H1 (cell line): ENCODE data around the gene TMEM178B. TPM values are rescaled to one million over a fixed set of nuclear protein-coding genes. Genes with fewer than 3 reads are reported as not detected.

Source experiments
- CTCF ChIA-PET: fragments of 300-600 bp; sonication (Branson Sonifier 250); formaldehyde crosslinking; loops from one replicate; lab custom pipeline; 2021; ENCODE audit not compliant: partially characterized antibody; lab: Charles Lee
- POLR2A ChIA-PET: fragments of 300-600 bp; sonication (Branson Sonifier 250); formaldehyde crosslinking; loops from one replicate; lab custom pipeline; 2021; ENCODE audit warnings: inconsistent platforms; ENCODE audit not compliant: partially characterized antibody; lab: Charles Lee
- DNase-seq, 2 experiments: peaks; one replicate each; pipeline versions ENCODE4 v3.0.0 to v3.0.0-alpha.2; 2010 to 2022; ENCODE audit warnings: low spot score in 2 of 2, low read depth in 1 of 2, mixed read lengths in 1 of 2
- FAIRE-seq: peaks from 2 replicates; lab custom pipeline; 2011; peaks lifted over from hg19 to GRCh38; lab: Jason Lieb, UNC
- H2AFZ ChIP-seq: 2 replicates; pipeline ENCODE4 v1.8.1; 2012; ENCODE audit warnings: low read length, inconsistent platforms
- H2AK5ac ChIP-seq: 2 replicates; pipeline ENCODE4 v1.6.1; 2013; ENCODE audit warnings: low read depth, low read length
- H2BK120ac ChIP-seq: replicated peaks from 2 replicates; pipeline ENCODE3; 2013; ENCODE audit warnings: low read depth, low read length, inconsistent platforms
- H2BK12ac ChIP-seq: 2 replicates; pipeline ENCODE4 v1.6.1; 2013; ENCODE audit warnings: low read depth, low read length
- H2BK15ac ChIP-seq: 2 replicates; pipeline ENCODE4 v1.6.1; 2013; ENCODE audit warnings: low read length
- H2BK20ac ChIP-seq: 2 replicates; pipeline ENCODE4 v1.6.1; 2013; ENCODE audit warnings: low read length
- H2BK5ac ChIP-seq: 2 replicates; pipeline ENCODE4 v1.6.1; 2013; ENCODE audit warnings: low read depth, low read length
- H3K14ac ChIP-seq: 2 replicates; pipeline ENCODE4 v1.6.1; 2013; ENCODE audit warnings: inconsistent platforms; ENCODE audit not compliant: insufficient read length
- H3K18ac ChIP-seq: 2 replicates; pipeline ENCODE4 v1.6.1; 2013; ENCODE audit warnings: low read length; ENCODE audit errors: extremely low read depth
- H3K23ac ChIP-seq: 2 replicates; pipeline ENCODE4 v1.6.1; 2013; ENCODE audit warnings: inconsistent platforms; ENCODE audit not compliant: insufficient read length
- H3K23me2 ChIP-seq: 2 replicates; pipeline ENCODE4 v1.6.1; 2013; ENCODE audit warnings: low read depth, low read length
- H3K27ac ChIP-seq: 2 replicates; pipeline ENCODE4 v1.6.1; 2011; ENCODE audit warnings: low read depth, low read length, inconsistent platforms
- H3K27me3 ChIP-seq, 4 experiments: replicated peaks in 1 of 4; 1 replicate in 1 of 4; 2 replicates in 3 of 4; pipeline versions ENCODE4 v1.6.1 to v1.8.1; 2011 to 2013; ENCODE audit warnings: low read length in 3 of 4, mild to moderate bottlenecking in 3 of 4, inconsistent platforms in 2 of 4, mixed read lengths in 2 of 4, moderate library complexity in 1 of 4; ENCODE audit not compliant: control insufficient read depth in 3 of 4, insufficient read depth in 3 of 4; ENCODE audit errors: extremely low read depth in 1 of 4
- H3K36me3 ChIP-seq, 4 experiments: 2 replicates each; pipeline versions ENCODE4 v1.6.1 to v1.8.1; 2011 to 2013; ENCODE audit warnings: mild to moderate bottlenecking in 4 of 4, low read length in 3 of 4, moderate library complexity in 2 of 4, control low read depth in 1 of 4, inconsistent platforms in 1 of 4; ENCODE audit not compliant: insufficient read depth in 4 of 4, control insufficient read depth in 2 of 4
- H3K4ac ChIP-seq: replicated peaks from 2 replicates; pipeline ENCODE3; 2013; ENCODE audit warnings: low read length, low read depth, mixed read lengths, inconsistent platforms; ENCODE audit not compliant: insufficient read length
- H3K4me1 ChIP-seq, 4 experiments: replicated peaks in 1 of 4; 1 replicate in 1 of 4; 2 replicates in 3 of 4; pipeline versions ENCODE4 v1.6.1 to v1.8.1; 2011 to 2013; ENCODE audit warnings: low read length in 3 of 4, inconsistent platforms in 2 of 4, mixed read lengths in 1 of 4; ENCODE audit not compliant: insufficient read depth in 4 of 4, control insufficient read depth in 3 of 4
- H3K4me2 ChIP-seq, 2 experiments: 2 replicates each; pipeline versions ENCODE4 v1.6.1 to v1.8.1; 2011 to 2013; ENCODE audit warnings: low read depth in 2 of 2, low read length in 2 of 2, control low read depth in 1 of 2, inconsistent platforms in 1 of 2, mild to moderate bottlenecking in 1 of 2; ENCODE audit not compliant: insufficient read depth in 1 of 2
- H3K4me3 ChIP-seq, 4 experiments: fragments of 200-600, 300-600 bp in 1 of 4; sonication (generic), shearing (Covaris generic), sonication (Bioruptor Twin) in 1 of 4; 2 replicates each; pipeline versions ENCODE4 v1.5.1 to v1.8.1; 2011 to 2016; ENCODE audit warnings: low read length in 4 of 4, low read depth in 3 of 4, control low read depth in 2 of 4, inconsistent platforms in 2 of 4, mild to moderate bottlenecking in 2 of 4, mixed read lengths in 1 of 4, moderate library complexity in 1 of 4; ENCODE audit not compliant: insufficient read depth in 2 of 4; ENCODE audit errors: extremely low read depth in 1 of 4
- H3K56ac ChIP-seq: replicated peaks from 2 replicates; pipeline ENCODE3; 2013; ENCODE audit warnings: low read depth, mild to moderate bottlenecking, mixed read lengths, low read length, inconsistent platforms; ENCODE audit not compliant: insufficient read length
- H3K79me1 ChIP-seq: 2 replicates; pipeline ENCODE4 v1.6.1; 2013; ENCODE audit warnings: low read depth, low read length, control low read depth
- H3K79me2 ChIP-seq, 2 experiments: 2 replicates each; pipeline versions ENCODE4 v1.6.1 to v1.8.1; 2012 to 2013; ENCODE audit warnings: low read length in 2 of 2, mild to moderate bottlenecking in 2 of 2, inconsistent platforms in 1 of 2; ENCODE audit not compliant: insufficient read depth in 2 of 2, control insufficient read depth in 1 of 2
- H3K9ac ChIP-seq, 4 experiments: replicated peaks in 1 of 4; 1 replicate in 1 of 4; 2 replicates in 3 of 4; pipeline versions ENCODE4 v1.6.1 to v1.8.1; 2011 to 2013; ENCODE audit warnings: low read depth in 3 of 4, low read length in 3 of 4, control low read depth in 2 of 4, mild to moderate bottlenecking in 2 of 4, moderate library complexity in 2 of 4, inconsistent platforms in 1 of 4; ENCODE audit errors: extremely low read depth in 1 of 4
- H3K9me3 ChIP-seq, 2 experiments: 2 replicates each; pipeline versions ENCODE4 v1.6.1 to v1.8.1; 2012 to 2013; ENCODE audit warnings: mild to moderate bottlenecking in 2 of 2, moderate library complexity in 2 of 2, control low read depth in 1 of 2, inconsistent platforms in 1 of 2, low read depth in 1 of 2, low read length in 1 of 2, mixed read lengths in 1 of 2; ENCODE audit not compliant: insufficient read depth in 2 of 2
- H4K20me1 ChIP-seq, 2 experiments: replicated peaks in 1 of 2; 2 replicates each; pipeline versions ENCODE3 to v1.8.1; 2011 to 2013; ENCODE audit warnings: inconsistent platforms in 2 of 2, low read length in 2 of 2, mild to moderate bottlenecking in 1 of 2; ENCODE audit not compliant: insufficient read depth in 2 of 2, control insufficient read depth in 1 of 2
- H4K5ac ChIP-seq: 2 replicates; pipeline ENCODE4 v1.6.1; 2013; ENCODE audit warnings: low read length, low read depth, mixed read lengths, inconsistent platforms; ENCODE audit not compliant: insufficient read length
- H4K8ac ChIP-seq: 2 replicates; pipeline ENCODE4 v1.8.0; 2013; ENCODE audit warnings: mild to moderate bottlenecking, moderate library complexity, low read length, inconsistent platforms; ENCODE audit not compliant: insufficient read depth; ENCODE audit errors: extremely low read depth
- H4K91ac ChIP-seq: replicated peaks from 2 replicates; pipeline ENCODE3; 2013; ENCODE audit warnings: low read length, mixed read lengths, inconsistent platforms; ENCODE audit not compliant: insufficient read length
- CHD1 ChIP-seq: IDR thresholded peaks from 2 replicates; pipeline ENCODE4 v1.6.1; 2012; ENCODE audit warnings: low read depth, low read length, improper control_type of control experiment
- CTCF ChIP-seq, 3 experiments: IDR thresholded peaks; 1 replicate in 2 of 3; 2 replicates in 1 of 3; pipeline versions ENCODE4 v1.5.1 to v1.6.1; 2011; ENCODE audit warnings: low read length in 3 of 3, mild to moderate bottlenecking in 3 of 3, inconsistent platforms in 2 of 3, low read depth in 1 of 3, moderate library complexity in 1 of 3; ENCODE audit not compliant: insufficient read depth in 1 of 3; ENCODE audit errors: control extremely low read depth in 1 of 3
- RAD21 ChIP-seq, 2 experiments: IDR thresholded peaks in 1 of 2; conservative IDR thresholded peaks in 1 of 2; 2 replicates each; pipeline ENCODE4 v1.6.1; 2011; ENCODE audit warnings: low read depth in 2 of 2, low read length in 2 of 2, improper control_type of control experiment in 1 of 2, inconsistent platforms in 1 of 2, mild to moderate bottlenecking in 1 of 2, moderate library complexity in 1 of 2
- SIX5 ChIP-seq: IDR thresholded peaks from 2 replicates; pipeline ENCODE4 v1.6.1; 2011; ENCODE audit warnings: mild to moderate bottlenecking, low read depth, low read length
- WGBS, 2 experiments: shearing (Covaris generic) in 1 of 2; methylation state at CpG; one replicate each; pipeline versions ENCODE4 v1.1.6 to v1.1.7; 2013 to 2015; ENCODE audit warnings: low lambda C conversion rate in 2 of 2, mixed read lengths in 2 of 2, inconsistent platforms in 1 of 2, low coverage in 1 of 2, missing lambda C conversion rate in 1 of 2; ENCODE audit not compliant: insufficient replicate concordance in 2 of 2, insufficient coverage in 1 of 2, insufficient read length in 1 of 2; ENCODE audit errors: extremely low coverage in 1 of 2, missing lambda C conversion rate in 1 of 2; 5-methylcytosine and 5-hydroxymethylcytosine counted together
- polyA plus RNA-seq, 7 experiments: library from polyadenylated mRNA; depleted of rRNA in 3 of 7; stranded (reverse) in 5 of 7; unstranded in 2 of 7; fragments of >200 nt in 5 of 7; fragments of 200-250 nt in 2 of 7; gene quantifications; 1 replicate in 5 of 7; 2 replicates in 1 of 7; 4 replicates in 1 of 7; pipeline versions ENCODE4 v1.2.1 to v1.2.3, GENCODE V29; 2011 to 2013; ENCODE audit warnings: missing spikeins in 2 of 7, mixed read lengths in 2 of 7
- total RNA-seq: library from RNA; stranded (reverse); fragmentation: NEBNext Ultra II Directional; extraction: Animal tissue kit (Norgen Biotek cat#: 25700); gene quantifications from 2 replicates; pipeline ENCODE4 v1.2.1, GENCODE V29; 2021

Gene TMEM178B
- total and polyA plus RNA-seq, 2 of the 8 experiments (the other 6 are each of a cell fraction or from before 2014, with no cell fraction given): 5.3 to 18.1 TPM

GRCh38 chr7:141027043-141027442 is 46.8 kb upstream of the TMEM178B start:
- Histone ChIP-seq H3K27me3 (no peaks in the 10 kb centered on the region), H2BK5ac (no peak overlapping the region), H3K4ac (no peak overlapping the region), H4K20me1 (no peaks in the 10 kb centered on the region), H4K5ac (no peak overlapping the region), H4K91ac (no peak overlapping the region), H3K18ac (no peak overlapping the region), H3K9ac (no peak overlapping the region), H3K9me3 (peaks cover 4 to 12% of the 10 kb centered on the region in 2 experiments), H4K8ac (no peak overlapping the region), H3K4me3 (no peak overlapping the region), H3K27ac (no peak overlapping the region), H3K4me1 (no peaks in the 10 kb centered on the region), H3K79me2 (no peaks in the 10 kb centered on the region), H3K23me2 (no peaks in the 10 kb centered on the region), H2AK5ac (no peak overlapping the region), H2BK20ac (no peak overlapping the region), H3K79me1 (no peaks in the 10 kb centered on the region), H3K14ac (no peak overlapping the region), H2BK15ac (no peak overlapping the region), H2BK120ac (no peak overlapping the region), H3K36me3 (no peaks in the 10 kb centered on the region), H2BK12ac (no peak overlapping the region), H3K56ac (no peak overlapping the region), H3K23ac (no peak overlapping the region), H3K4me2 (no peak overlapping the region), H2AFZ (no peak overlapping the region; the same call in 1 of the 2 replicates)
- TF ChIP-seq SIX5 (no peak), CTCF (IDR thresholded peaks at IDR 0.05; ENCODE audit: control extremely low read depth in 1 of 3, insufficient read depth in 1 of 3, low read depth in 1 of 3, low read length in 3 of 3) (peak in 2 of 3 experiments; percentile 32 to 34; a peak in 2 of 4 replicates), RAD21 (IDR thresholded peaks at IDR 0.05 in 1 of 2, conservative IDR thresholded peaks at IDR 0.05 in 1 of 2; ENCODE audit: low read depth in 2 of 2, low read length in 2 of 2) (peak in 1 of 2 experiments; percentile 59; a peak in 2 of 4 replicates), CHD1 (no peak)
- POLR2A ChIA-PET: interaction anchor here (0.6 to 1.4 kb wide), 3 partner anchors 12 to 520 kb away, joined by 3 to 5 read pairs (median 3); partner anchors contain the start of genes MRPS33 and NDUFB2
- WGBS, 2 experiments: 68% methylated on average over 3 of the region's 3 CpGs; no CpG with 5 or more reads in 1 of the 2 experiments
- FAIRE-seq (no peak), DNase-seq (no peak)
- CTCF ChIA-PET: interaction anchor here (0.6 to 1.9 kb wide), 13 partner anchors 12 to 627 kb away, joined by 3 to 10 read pairs (median 3); partner anchors contain the start of gene MRPS33
